Liver (tissue), 9 donors: ENCODE results near the gene WDR46. TPM values are rescaled to one million over a fixed set of nuclear protein-coding genes. Genes with fewer than 3 reads are reported as not detected.
A peak's percentile ranks its signal among the peaks of the same experiment; 100 is the strongest.

Experiments used
- DNase-seq: peaks from one replicate; pipeline ENCODE4 v3.0.0-alpha.2; 2017; ENCODE audit warnings: low spot score
- H3K27ac ChIP-seq, 2 donors: one replicate each; pipeline ENCODE4 v1.7.0; 2013; ENCODE audit warnings: inconsistent platforms in 2 of 2, low read length in 2 of 2, control low read depth in 1 of 2, low read depth in 1 of 2, mild to moderate bottlenecking in 1 of 2
- H3K27me3 ChIP-seq, 4 donors: one replicate each; pipeline versions ENCODE4 v1.6.1 to v1.7.0; 2013; ENCODE audit warnings: low read length in 3 of 4, inconsistent platforms in 1 of 4, mild to moderate bottlenecking in 1 of 4, moderate library complexity in 1 of 4; ENCODE audit not compliant: control insufficient read depth in 4 of 4, insufficient read depth in 4 of 4
- H3K36me3 ChIP-seq, 4 donors: one replicate each; pipeline versions ENCODE4 v1.6.1 to v1.7.0; 2013; ENCODE audit warnings: low read length in 3 of 4, mild to moderate bottlenecking in 3 of 4, low read depth in 1 of 4, moderate library complexity in 1 of 4; ENCODE audit not compliant: control insufficient read depth in 4 of 4, insufficient read depth in 3 of 4
- H3K4me1 ChIP-seq, 4 donors: one replicate each; pipeline versions ENCODE4 v1.6.1 to v1.7.0; 2013; ENCODE audit warnings: low read length in 3 of 4, mild to moderate bottlenecking in 3 of 4, moderate library complexity in 1 of 4; ENCODE audit not compliant: control insufficient read depth in 4 of 4, insufficient read depth in 4 of 4
- H3K4me3 ChIP-seq, 3 donors: one replicate each; pipeline versions ENCODE4 v1.6.1 to v1.7.0; 2013; ENCODE audit warnings: low read length in 3 of 3, control low read depth in 1 of 3, low read depth in 1 of 3, mild to moderate bottlenecking in 1 of 3
- H3K9ac ChIP-seq, 2 donors: one replicate each; pipeline ENCODE4 v1.7.0; 2013; ENCODE audit warnings: low read length in 2 of 2, mild to moderate bottlenecking in 2 of 2, moderate library complexity in 2 of 2, control low read depth in 1 of 2, low read depth in 1 of 2
- H3K9me3 ChIP-seq, 4 donors: one replicate each; pipeline versions ENCODE4 v1.6.1 to v1.7.0; 2013; ENCODE audit warnings: low read length in 3 of 4; ENCODE audit not compliant: control insufficient read depth in 4 of 4
- ATF3 ChIP-seq: IDR thresholded peaks from 2 replicates; pipeline ENCODE4 v1.6.1; 2016; ENCODE audit warnings: antibody characterized with exemption
- EGR1 ChIP-seq, 2 donors: IDR thresholded peaks; 2 replicates each; pipeline ENCODE4 v1.6.1; 2016 to 2018; ENCODE audit warnings: antibody characterized with exemption in 2 of 2, low read depth in 2 of 2
- FOXA1 ChIP-seq: IDR thresholded peaks from 2 replicates; pipeline ENCODE4 v1.6.1; 2016; ENCODE audit warnings: antibody characterized with exemption
- FOXA2 ChIP-seq: IDR thresholded peaks from 2 replicates; pipeline ENCODE4 v1.6.1; 2016; ENCODE audit warnings: antibody characterized with exemption
- GABPA ChIP-seq, 2 donors: IDR thresholded peaks in 1 of 2; conservative IDR thresholded peaks in 1 of 2; 2 replicates each; pipeline ENCODE4 v1.6.1; 2016; ENCODE audit warnings: antibody characterized with exemption in 2 of 2, mild to moderate bottlenecking in 1 of 2, moderate library complexity in 1 of 2
- HNF4A ChIP-seq, 2 donors: conservative IDR thresholded peaks; 2 replicates each; pipeline ENCODE4 v1.6.1; 2016; ENCODE audit warnings: antibody characterized with exemption in 2 of 2, mild to moderate bottlenecking in 2 of 2
- HNF4G ChIP-seq: IDR thresholded peaks from 2 replicates; pipeline ENCODE4 v1.6.1; 2016; ENCODE audit warnings: antibody characterized with exemption
- JUND ChIP-seq, 2 donors: IDR thresholded peaks; 2 replicates each; pipeline ENCODE4 v1.6.1; 2016; ENCODE audit warnings: antibody characterized with exemption in 2 of 2
- MAX ChIP-seq: IDR thresholded peaks from 2 replicates; pipeline ENCODE4 v1.6.1; 2016; ENCODE audit warnings: antibody characterized with exemption
- NR2F2 ChIP-seq: IDR thresholded peaks from 2 replicates; pipeline ENCODE4 v1.6.1; 2016; ENCODE audit warnings: antibody characterized with exemption
- RAD21 ChIP-seq, 2 donors: IDR thresholded peaks; 2 replicates each; pipeline ENCODE4 v1.6.1; 2016; ENCODE audit warnings: antibody characterized with exemption in 2 of 2, mild to moderate bottlenecking in 2 of 2
- RXRA ChIP-seq, 2 donors: IDR thresholded peaks; 2 replicates each; pipeline ENCODE4 v1.6.1; 2017 to 2018; ENCODE audit warnings: antibody characterized with exemption in 2 of 2, mild to moderate bottlenecking in 1 of 2
- SP1 ChIP-seq: IDR thresholded peaks from 2 replicates; pipeline ENCODE4 v1.6.1; 2018; ENCODE audit warnings: antibody characterized with exemption, mild to moderate bottlenecking
- TAF1 ChIP-seq: conservative IDR thresholded peaks from 2 replicates; pipeline ENCODE4 v1.6.1; 2016; ENCODE audit warnings: antibody characterized with exemption, mild to moderate bottlenecking
- YY1 ChIP-seq: IDR thresholded peaks from 2 replicates; pipeline ENCODE4 v1.6.1; 2016; ENCODE audit warnings: antibody characterized with exemption, mild to moderate bottlenecking
- WGBS: extraction: QIAGEN DNeasy Blood & Tissue Kit; methylation state at CpG from one replicate; pipeline ENCODE4 v1.1.7; 2013; 5-methylcytosine and 5-hydroxymethylcytosine counted together
- polyA plus RNA-seq, 2 donors: library from polyadenylated mRNA; stranded (reverse) in 1 of 2; unstranded in 1 of 2; fragments of 200-250 nt in 1 of 2; fragments of >200 nt in 1 of 2; fragmentation: Nextera tagmentation in 1 of 2; extraction: Ambion mirVana in 1 of 2; gene quantifications; one replicate each; pipeline versions ENCODE4 v1.2.1 to v1.2.3, GENCODE V29; 2013 to 2015
- total RNA-seq, 2 donors: library from RNA; depleted of rRNA; stranded (reverse); fragments of >200 nt; gene quantifications; one replicate each; pipeline ENCODE4 v1.2.3, GENCODE V29; 2014
- TF ChIP-seq, protein P1 (sequence below): IDR thresholded peaks from 2 replicates; pipeline ENCODE4 v1.6.1; 2016; ENCODE audit warnings: antibody characterized with exemption
- TF ChIP-seq, protein P2 (sequence below): fragments of 150-350 bp; IDR thresholded peaks from 2 replicates; pipeline ENCODE4 v1.5.1; 2017; ENCODE audit warnings: improper control_type of control experiment, low read depth, low read length; ENCODE audit not compliant: missing input control
- TF ChIP-seq, protein P3 (sequence below): IDR thresholded peaks from 2 replicates; pipeline ENCODE4 v1.6.1; 2016; ENCODE audit warnings: antibody characterized with exemption, mild to moderate bottlenecking
- donor health status: healthy.
- donor health status: healthy.
- donor health status: healthy.
- donor health status: healthy.
- donor health status: healthy.

WDR46 gene
- total and polyA plus RNA-seq, 4 donors, result 17.9 to 30.2 (median 25.7) TPM

DNA sequence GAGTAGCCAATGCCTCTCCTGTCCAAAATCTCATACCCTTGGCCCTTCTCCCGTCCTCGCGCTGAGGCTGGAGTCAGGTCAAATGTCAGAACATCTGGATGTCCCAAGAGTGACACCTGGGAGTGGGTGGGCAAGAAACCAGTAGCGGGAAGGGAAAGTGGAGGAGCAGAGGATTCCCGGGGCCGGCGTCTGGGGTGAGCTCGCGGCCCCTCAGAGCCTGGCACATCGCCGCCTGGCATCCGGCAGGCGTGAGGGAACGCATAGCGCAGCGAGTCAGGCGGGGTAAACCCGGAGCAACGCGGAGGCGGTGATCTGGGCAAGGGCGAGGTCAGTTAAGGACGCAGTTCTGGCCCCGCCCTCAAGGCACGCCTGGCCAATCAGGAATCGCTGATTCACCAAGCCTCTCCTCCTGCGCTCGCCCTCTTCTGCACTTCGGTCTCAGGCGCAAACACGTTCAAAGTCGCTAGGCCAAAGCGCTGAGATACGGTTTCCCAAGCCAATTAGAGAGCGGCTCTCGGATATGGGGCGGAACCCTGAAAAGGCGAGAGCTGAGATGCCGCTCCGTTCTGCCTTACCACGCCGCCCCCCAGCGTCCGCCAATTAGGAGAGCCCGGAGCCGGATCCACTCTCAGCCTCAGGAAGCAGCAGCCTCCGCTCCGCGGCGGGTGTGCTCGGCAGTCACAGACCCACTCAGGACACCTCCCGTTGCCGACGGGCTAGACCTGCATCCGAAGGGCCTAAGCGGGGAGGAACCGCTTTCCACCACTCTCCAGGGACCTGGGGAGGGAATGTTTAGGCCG lies 39.9 kb downstream of the WDR46 start:
- peak; percentile 97 for DNase-seq
- Histone ChIP-seq H3K27me3 (no peaks in the 10 kb centered on the region), H3K27ac (peak overlapping the region; percentile 92 to 97), H3K4me3 (peak overlapping the region; percentile 55 to 76 (median 67)), H3K9me3 (no peaks in the 10 kb centered on the region), H3K4me1 (peaks cover 2 to 29% (median 23%) of the 10 kb centered on the region in 4 donors), H3K9ac (peak overlapping the region; percentile 79 to 86), H3K36me3 (peaks cover 0 to 6% (median 1%) of the 10 kb centered on the region in 4 donors)
- WGBS, result under 1% methylated on average over 58 of the region's 58 CpGs
- TF ChIP-seq JUND (IDR thresholded peaks at IDR 0.05) (peak; percentile 64 to 68), EGR1 (IDR thresholded peaks at IDR 0.05; ENCODE audit: low read depth in 2 of 2) (peak; percentile 78 to 93), MAX (peak; percentile 84), YY1 (peak; percentile 89), FOXA1 (peak; percentile 30), GABPA (IDR thresholded peaks at IDR 0.05 in 1 of 2, conservative IDR thresholded peaks at IDR 0.05 in 1 of 2) (peak; percentile 23 to 86), SP1 (peak; percentile 99), RXRA (IDR thresholded peaks at IDR 0.05) (peak; percentile 98 to 99), RAD21 (IDR thresholded peaks at IDR 0.05) (peak; percentile 32 to 39), ATF3 (no peak), FOXA2 (no peak), HNF4A (conservative IDR thresholded peaks at IDR 0.05) (peak; percentile 89 to 95), TAF1 (peak; percentile 79), HNF4G (peak; percentile 57), NR2F2 (peak; percentile 50)
- TF ChIP-seq, protein P1, sequence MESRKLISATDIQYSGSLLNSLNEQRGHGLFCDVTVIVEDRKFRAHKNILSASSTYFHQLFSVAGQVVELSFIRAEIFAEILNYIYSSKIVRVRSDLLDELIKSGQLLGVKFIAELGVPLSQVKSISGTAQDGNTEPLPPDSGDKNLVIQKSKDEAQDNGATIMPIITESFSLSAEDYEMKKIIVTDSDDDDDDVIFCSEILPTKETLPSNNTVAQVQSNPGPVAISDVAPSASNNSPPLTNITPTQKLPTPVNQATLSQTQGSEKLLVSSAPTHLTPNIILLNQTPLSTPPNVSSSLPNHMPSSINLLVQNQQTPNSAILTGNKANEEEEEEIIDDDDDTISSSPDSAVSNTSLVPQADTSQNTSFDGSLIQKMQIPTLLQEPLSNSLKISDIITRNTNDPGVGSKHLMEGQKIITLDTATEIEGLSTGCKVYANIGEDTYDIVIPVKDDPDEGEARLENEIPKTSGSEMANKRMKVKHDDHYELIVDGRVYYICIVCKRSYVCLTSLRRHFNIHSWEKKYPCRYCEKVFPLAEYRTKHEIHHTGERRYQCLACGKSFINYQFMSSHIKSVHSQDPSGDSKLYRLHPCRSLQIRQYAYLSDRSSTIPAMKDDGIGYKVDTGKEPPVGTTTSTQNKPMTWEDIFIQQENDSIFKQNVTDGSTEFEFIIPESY, result peak; percentile 54
- TF ChIP-seq, protein P2, sequence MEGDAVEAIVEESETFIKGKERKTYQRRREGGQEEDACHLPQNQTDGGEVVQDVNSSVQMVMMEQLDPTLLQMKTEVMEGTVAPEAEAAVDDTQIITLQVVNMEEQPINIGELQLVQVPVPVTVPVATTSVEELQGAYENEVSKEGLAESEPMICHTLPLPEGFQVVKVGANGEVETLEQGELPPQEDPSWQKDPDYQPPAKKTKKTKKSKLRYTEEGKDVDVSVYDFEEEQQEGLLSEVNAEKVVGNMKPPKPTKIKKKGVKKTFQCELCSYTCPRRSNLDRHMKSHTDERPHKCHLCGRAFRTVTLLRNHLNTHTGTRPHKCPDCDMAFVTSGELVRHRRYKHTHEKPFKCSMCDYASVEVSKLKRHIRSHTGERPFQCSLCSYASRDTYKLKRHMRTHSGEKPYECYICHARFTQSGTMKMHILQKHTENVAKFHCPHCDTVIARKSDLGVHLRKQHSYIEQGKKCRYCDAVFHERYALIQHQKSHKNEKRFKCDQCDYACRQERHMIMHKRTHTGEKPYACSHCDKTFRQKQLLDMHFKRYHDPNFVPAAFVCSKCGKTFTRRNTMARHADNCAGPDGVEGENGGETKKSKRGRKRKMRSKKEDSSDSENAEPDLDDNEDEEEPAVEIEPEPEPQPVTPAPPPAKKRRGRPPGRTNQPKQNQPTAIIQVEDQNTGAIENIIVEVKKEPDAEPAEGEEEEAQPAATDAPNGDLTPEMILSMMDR, result peak; percentile 13
- TF ChIP-seq, protein P3, sequence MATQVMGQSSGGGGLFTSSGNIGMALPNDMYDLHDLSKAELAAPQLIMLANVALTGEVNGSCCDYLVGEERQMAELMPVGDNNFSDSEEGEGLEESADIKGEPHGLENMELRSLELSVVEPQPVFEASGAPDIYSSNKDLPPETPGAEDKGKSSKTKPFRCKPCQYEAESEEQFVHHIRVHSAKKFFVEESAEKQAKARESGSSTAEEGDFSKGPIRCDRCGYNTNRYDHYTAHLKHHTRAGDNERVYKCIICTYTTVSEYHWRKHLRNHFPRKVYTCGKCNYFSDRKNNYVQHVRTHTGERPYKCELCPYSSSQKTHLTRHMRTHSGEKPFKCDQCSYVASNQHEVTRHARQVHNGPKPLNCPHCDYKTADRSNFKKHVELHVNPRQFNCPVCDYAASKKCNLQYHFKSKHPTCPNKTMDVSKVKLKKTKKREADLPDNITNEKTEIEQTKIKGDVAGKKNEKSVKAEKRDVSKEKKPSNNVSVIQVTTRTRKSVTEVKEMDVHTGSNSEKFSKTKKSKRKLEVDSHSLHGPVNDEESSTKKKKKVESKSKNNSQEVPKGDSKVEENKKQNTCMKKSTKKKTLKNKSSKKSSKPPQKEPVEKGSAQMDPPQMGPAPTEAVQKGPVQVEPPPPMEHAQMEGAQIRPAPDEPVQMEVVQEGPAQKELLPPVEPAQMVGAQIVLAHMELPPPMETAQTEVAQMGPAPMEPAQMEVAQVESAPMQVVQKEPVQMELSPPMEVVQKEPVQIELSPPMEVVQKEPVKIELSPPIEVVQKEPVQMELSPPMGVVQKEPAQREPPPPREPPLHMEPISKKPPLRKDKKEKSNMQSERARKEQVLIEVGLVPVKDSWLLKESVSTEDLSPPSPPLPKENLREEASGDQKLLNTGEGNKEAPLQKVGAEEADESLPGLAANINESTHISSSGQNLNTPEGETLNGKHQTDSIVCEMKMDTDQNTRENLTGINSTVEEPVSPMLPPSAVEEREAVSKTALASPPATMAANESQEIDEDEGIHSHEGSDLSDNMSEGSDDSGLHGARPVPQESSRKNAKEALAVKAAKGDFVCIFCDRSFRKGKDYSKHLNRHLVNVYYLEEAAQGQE, result peak; percentile 82
